Measurements from ENCODE around the gene LETMD1. TPM values are rescaled to one million over a fixed set of nuclear protein-coding genes. Genes with fewer than 3 reads are reported as not detected.

The LETMD1 gene
- total RNA-seq, 2 experiments from 2014 or later: 51.8 to 54.1 TPM

- Mint-ChIP-seq H3K36me3 (ENCODE audit: low read depth) (peaks cover 68% of the 10 kb centered on the region), H3K4me1 (ENCODE audit: low read depth) (peaks cover 23% of the 10 kb centered on the region), H3K27me3 (no peaks in the 10 kb centered on the region), H3K4me3 (no peak overlapping the region), H3K27ac (no peak overlapping the region), H3K9me3 (no peaks in the 10 kb centered on the region)
- intact Hi-C loops (cut with DNase I, micrococcal nuclease): no loop called here
- POLR2A ChIA-PET: interaction anchor here (4.6 kb wide), 1 partner anchor 19 kb away, joined by 34 read pairs; the partner anchor contains the start of gene SLC11A2
- Histone ChIP-seq H3K4me1 (ENCODE audit: insufficient read depth, low read length) (peaks cover 9% of the 10 kb centered on the region), H3K27ac (ENCODE audit: low read depth in 1 of 2, low read length in 2 of 2) (no peak overlapping the region), H3K27me3 (ENCODE audit: control insufficient read depth in 1 of 2, insufficient read depth in 2 of 2, low read length in 2 of 2) (no peaks in the 10 kb centered on the region), H3K4me3 (ENCODE audit: low read length) (no peak overlapping the region), H3K9me3 (ENCODE audit: control insufficient read depth in 1 of 2, insufficient read depth in 1 of 2, low read length in 2 of 2) (no peaks in the 10 kb centered on the region), H3K36me3 (ENCODE audit: insufficient read depth, low read length) (peaks cover 44% of the 10 kb centered on the region)
- CTCF ChIA-PET: interaction anchor here (1.4 kb wide), 1 partner anchor 241 kb away, joined by 4 read pairs; no protein-coding TSS in a partner anchor
- TF ChIP-seq, protein P1, sequence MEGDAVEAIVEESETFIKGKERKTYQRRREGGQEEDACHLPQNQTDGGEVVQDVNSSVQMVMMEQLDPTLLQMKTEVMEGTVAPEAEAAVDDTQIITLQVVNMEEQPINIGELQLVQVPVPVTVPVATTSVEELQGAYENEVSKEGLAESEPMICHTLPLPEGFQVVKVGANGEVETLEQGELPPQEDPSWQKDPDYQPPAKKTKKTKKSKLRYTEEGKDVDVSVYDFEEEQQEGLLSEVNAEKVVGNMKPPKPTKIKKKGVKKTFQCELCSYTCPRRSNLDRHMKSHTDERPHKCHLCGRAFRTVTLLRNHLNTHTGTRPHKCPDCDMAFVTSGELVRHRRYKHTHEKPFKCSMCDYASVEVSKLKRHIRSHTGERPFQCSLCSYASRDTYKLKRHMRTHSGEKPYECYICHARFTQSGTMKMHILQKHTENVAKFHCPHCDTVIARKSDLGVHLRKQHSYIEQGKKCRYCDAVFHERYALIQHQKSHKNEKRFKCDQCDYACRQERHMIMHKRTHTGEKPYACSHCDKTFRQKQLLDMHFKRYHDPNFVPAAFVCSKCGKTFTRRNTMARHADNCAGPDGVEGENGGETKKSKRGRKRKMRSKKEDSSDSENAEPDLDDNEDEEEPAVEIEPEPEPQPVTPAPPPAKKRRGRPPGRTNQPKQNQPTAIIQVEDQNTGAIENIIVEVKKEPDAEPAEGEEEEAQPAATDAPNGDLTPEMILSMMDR (IDR thresholded peaks at IDR 0.05): no peak
- no peak for ATAC-seq (ENCODE audit: poor library complexity)
- DNase-seq: no peak
These were observed 42.5 kb upstream of the LETMD1 start for GRCh38 chr12:51005671-51006070.

DNA sequence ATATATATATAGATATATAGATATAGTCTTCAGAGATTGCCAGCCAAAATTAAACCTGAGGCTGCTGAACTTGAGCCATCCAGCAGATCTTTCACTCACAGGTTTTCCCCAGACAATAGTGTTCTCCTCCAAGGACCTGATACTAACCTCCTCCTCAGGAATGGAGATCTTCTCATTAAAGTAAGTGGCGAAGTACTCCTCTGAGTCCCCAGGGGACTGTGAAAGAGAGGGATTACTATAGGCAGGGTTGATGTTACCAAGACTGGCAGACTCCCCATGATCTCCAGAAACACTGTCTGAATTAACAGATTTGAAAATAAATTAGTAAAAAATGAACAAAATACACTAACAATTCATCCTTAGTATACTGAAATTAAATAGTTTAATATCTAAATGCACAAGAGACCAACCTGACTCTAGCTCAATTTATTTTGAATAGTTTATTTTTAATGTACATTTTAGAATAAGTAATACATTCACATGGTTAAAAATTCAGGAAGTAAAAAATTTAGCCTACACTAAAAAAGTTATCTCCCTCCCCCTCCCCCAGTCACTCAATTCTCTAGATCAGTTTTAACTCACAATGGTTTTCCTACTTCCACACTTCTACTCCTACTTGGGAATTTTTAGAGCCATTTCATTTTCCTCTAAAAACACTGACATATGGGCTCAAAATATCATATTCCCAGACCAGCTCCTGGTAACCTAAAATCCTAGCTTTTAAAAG is 39.6 kb upstream of the LETMD1 start:
- H3K27me3 Mint-ChIP-seq: no peaks in the 10 kb centered on the region
- CTCF ChIA-PET: interaction anchor here (1.2 to 2.1 kb wide), 5 partner anchors 16 to 243 kb away, joined by 3 to 10 read pairs (median 5); partner anchors contain the start of gene SLC11A2

GRCh38 chr12:51009056-51009440 is 39.1 kb upstream of the LETMD1 start:
- Mint-ChIP-seq H3K27ac (peak overlapping the region; percentile 81), H3K4me3 (peak overlapping the region; percentile 62), H3K27me3 (no peaks in the 10 kb centered on the region), H3K36me3 (ENCODE audit: low read depth) (peaks cover 44% of the 10 kb centered on the region), H3K9me3 (no peaks in the 10 kb centered on the region), H3K4me1 (ENCODE audit: low read depth) (peaks cover 48% of the 10 kb centered on the region)
- CTCF ChIA-PET: interaction anchor here (1.2 to 2.1 kb wide), 5 partner anchors 16 to 244 kb away, joined by 3 to 10 read pairs (median 5); partner anchors contain the start of gene SLC11A2
- Histone ChIP-seq H3K4me3 (ENCODE audit: low read length) (no peak overlapping the region), H3K9me3 (ENCODE audit: control insufficient read depth in 1 of 2, insufficient read depth in 1 of 2, low read length in 2 of 2) (no peaks in the 10 kb centered on the region), H3K36me3 (ENCODE audit: insufficient read depth, low read length) (peaks cover 42% of the 10 kb centered on the region), H3K4me1 (ENCODE audit: insufficient read depth, low read length) (peaks cover 14% of the 10 kb centered on the region), H3K27me3 (ENCODE audit: control insufficient read depth in 1 of 2, insufficient read depth in 2 of 2, low read length in 2 of 2) (no peaks in the 10 kb centered on the region), H3K27ac (ENCODE audit: low read depth in 1 of 2, low read length in 2 of 2) (peak overlapping the region; percentile 14 to 49)
- POLR2A ChIA-PET: interaction anchor here (1.1 to 4.6 kb wide), 6 partner anchors 11 to 360 kb away, joined by 3 to 34 read pairs (median 8); partner anchors contain the start of genes ATF1 and SLC11A2
- TF ChIP-seq, protein P1 (IDR thresholded peaks at IDR 0.05): no peak
- DNase-seq (peak; percentile 35 to 81 (median 55)), ATAC-seq (ENCODE audit: poor library complexity) (peak; percentile 100)
- intact Hi-C loops (cut with DNase I, micrococcal nuclease): loop anchor here (1.0 to 2.0 kb wide), 3 partner anchors 16 to 184 kb away; no protein-coding TSS in a partner anchor

More for the DNA sequence above, 39.6 kb upstream of the LETMD1 start:
- Histone ChIP-seq H3K27me3 (ENCODE audit: control insufficient read depth in 1 of 2, insufficient read depth in 2 of 2, low read length in 2 of 2) (no peaks in the 10 kb centered on the region), H3K27ac (ENCODE audit: low read depth in 1 of 2, low read length in 2 of 2) (peak overlapping the region in 1 of 2 donors; percentile 49), H3K36me3 (ENCODE audit: insufficient read depth, low read length) (peaks cover 42% of the 10 kb centered on the region), H3K4me1 (ENCODE audit: insufficient read depth, low read length) (peaks cover 13% of the 10 kb centered on the region), H3K4me3 (ENCODE audit: low read length) (no peak overlapping the region), H3K9me3 (ENCODE audit: control insufficient read depth in 1 of 2, insufficient read depth in 1 of 2, low read length in 2 of 2) (no peaks in the 10 kb centered on the region)
- H3K4me1 Mint-ChIP-seq (ENCODE audit: low read depth): peaks cover 47% of the 10 kb centered on the region
- TF ChIP-seq, protein P1 (IDR thresholded peaks at IDR 0.05): no peak
- ATAC-seq (ENCODE audit: poor library complexity) (no peak), DNase-seq (no peak)
- peak overlapping the region; percentile 62 for H3K4me3 Mint-ChIP-seq
- POLR2A ChIA-PET: interaction anchor here (1.2 to 4.6 kb wide), 5 partner anchors 14 to 361 kb away, joined by 3 to 34 read pairs (median 6); partner anchors contain the start of genes ATF1 and SLC11A2
- H3K27ac Mint-ChIP-seq: peak overlapping the region; percentile 81
- peaks cover 48% of the 10 kb centered on the region for H3K36me3 Mint-ChIP-seq (ENCODE audit: low read depth)
- intact Hi-C loops (cut with DNase I, micrococcal nuclease): loop anchor here (1.0 to 2.0 kb wide), 3 partner anchors 16 to 183 kb away; no protein-coding TSS in a partner anchor
- H3K9me3 Mint-ChIP-seq: no peaks in the 10 kb centered on the region

Data from CD4-positive, alpha-beta T cell (primary cell).